T47D (cell line): Measurements from ENCODE around the gene BGN.

Experiments
- DNase-seq, 2 experiments: peaks; one replicate each; pipeline versions ENCODE4 v3.0.0 to v3.0.0-alpha.2; 2011 to 2012; ENCODE audit warnings: low read depth in 1 of 2, low spot score in 1 of 2
- JUND ChIP-seq: IDR thresholded peaks from 2 replicates; pipeline ENCODE4 v1.6.1; 2012; ENCODE audit warnings: low read depth
- in situ Hi-C: cut with HindIII; loops from 2 replicates; pipeline ENCODE4 v1.10.0; 2016; ENCODE audit warnings: low sequenced_read_pairs, low pct_unique_long_range_greater_than_20kb

BGN gene

DNA sequence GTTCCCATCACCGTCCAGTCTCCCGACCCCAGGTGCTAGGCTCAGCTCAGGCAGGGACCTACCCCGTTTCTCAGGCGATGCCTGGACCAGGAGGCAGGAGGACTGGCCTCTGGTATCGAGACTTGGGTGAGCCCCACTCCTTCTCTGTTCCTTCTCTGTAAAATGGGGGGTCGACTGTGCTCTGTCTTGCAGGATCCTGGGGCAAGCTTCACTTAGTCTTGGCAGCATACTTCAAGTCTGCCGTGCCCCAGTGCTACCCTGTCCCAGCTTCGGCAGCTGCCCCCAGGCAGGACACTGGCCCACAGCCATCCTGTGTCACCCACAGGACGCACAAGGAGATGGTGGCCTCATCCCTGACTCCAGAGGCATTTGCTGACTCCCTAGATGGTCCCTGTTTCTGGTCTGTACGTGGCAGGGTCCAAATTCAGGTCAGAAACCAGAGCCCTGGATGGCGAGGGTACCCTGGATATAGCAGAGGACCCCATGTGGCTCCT is 17.4 kb upstream of the BGN start:
- no peak for TF ChIP-seq JUND
- in situ Hi-C loops, result no loop called here
- DNase-seq, result no peak

DNA sequence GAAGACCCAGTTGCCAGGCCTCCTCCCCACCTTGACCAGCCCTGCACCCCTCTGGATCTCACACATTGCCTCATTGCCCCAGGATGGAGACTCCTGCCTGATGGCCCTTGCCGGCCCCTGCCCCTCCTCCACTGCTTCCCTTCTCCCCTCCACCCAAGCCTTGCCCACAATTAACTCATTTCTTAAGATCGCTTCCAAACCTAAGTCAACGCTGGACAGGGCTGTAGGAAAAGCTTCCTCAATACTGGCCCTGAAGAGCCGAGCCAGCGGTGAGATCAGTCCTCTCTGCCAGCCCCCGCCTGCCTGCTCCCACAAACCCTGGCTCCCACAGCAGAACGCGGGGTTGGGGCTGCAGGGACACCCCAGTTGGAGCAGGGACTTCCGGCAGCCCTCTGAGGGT is 16.9 kb upstream of the BGN start:
- no peak for DNase-seq

DNA sequence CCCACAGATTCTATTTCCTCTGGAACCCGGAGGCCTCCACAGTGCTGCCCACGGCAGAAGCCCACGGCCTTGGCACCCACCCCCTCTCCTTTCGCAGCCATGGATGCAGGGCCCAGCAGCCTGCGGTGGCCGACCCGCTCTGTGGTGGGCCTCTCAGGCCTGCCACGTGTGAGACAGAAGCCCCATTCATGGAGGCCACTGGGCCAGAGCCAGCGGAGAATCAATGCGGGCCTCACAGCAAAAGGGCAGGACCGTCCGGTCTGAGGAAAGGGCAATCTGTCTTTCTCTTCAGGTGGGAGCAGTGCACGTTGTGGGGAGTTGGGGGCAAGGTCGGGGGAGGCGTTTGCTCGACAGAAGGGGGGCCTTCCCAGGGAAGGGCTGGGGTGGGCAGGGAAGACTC is 16.0 kb upstream of the BGN start:
- no peak for TF ChIP-seq JUND
- DNase-seq, result no peak
- in situ Hi-C loops, result no loop called here

More for the DNA sequence above, 16.9 kb upstream of the BGN start:
- in situ Hi-C loops, result no loop called here
- TF ChIP-seq JUND, result no peak

DNA sequence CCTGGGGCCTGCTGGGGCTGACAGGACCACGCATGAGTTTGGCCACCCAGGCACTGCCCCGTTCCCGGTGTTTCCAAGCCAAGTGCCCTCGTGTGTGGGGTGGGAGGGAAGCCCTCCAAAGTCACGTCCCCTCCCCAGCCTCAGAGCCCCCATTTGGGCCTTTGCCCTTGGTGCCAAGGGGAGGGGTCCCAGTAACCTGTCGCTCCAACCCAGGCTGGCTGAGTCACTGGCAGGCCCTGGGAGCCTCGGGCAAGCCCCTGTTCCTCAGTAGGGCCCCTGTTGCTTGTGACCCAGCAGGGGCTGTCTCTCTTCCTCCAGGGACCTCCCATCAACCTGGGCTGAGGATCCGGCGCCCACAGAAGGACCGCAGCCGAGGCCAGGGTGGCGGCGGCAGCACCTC is 13.7 kb upstream of the BGN start:
- no peak for DNase-seq
- in situ Hi-C loops, result no loop called here
- TF ChIP-seq JUND, result no peak

DNA sequence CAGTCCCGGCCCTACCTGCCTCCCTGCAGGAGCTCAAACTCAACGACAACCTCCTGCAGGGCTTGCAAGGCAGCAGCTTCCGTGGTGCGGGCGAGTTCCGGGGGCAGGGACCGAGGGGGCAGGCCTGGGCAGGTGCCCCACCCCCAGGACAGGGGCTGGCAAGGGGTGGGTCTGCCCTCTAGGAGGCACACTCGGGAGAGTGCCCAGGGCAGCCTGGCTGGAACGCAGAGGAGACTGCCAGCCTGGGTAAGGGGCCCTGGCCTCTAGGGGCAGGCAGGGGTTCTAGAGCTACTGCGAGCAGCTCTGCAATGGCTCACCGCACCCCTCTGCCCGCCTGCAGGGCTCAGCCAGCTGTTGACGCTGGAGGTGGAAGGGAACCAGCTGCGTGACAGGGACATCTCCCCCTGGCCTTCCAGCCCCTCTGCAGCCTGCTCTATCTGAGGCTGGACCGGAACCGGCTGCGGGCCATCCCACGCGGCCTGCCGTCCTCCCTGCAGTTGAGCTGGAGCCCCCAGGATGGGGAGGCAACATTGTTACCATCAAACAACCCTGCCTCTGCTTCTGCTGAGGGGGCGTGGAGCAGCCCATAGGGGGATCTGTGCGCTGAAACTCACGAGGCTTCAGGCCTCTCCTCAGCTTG is 12.3 kb upstream of the BGN start:
- TF ChIP-seq JUND, result no peak
- DNase-seq, result no peak

DNA sequence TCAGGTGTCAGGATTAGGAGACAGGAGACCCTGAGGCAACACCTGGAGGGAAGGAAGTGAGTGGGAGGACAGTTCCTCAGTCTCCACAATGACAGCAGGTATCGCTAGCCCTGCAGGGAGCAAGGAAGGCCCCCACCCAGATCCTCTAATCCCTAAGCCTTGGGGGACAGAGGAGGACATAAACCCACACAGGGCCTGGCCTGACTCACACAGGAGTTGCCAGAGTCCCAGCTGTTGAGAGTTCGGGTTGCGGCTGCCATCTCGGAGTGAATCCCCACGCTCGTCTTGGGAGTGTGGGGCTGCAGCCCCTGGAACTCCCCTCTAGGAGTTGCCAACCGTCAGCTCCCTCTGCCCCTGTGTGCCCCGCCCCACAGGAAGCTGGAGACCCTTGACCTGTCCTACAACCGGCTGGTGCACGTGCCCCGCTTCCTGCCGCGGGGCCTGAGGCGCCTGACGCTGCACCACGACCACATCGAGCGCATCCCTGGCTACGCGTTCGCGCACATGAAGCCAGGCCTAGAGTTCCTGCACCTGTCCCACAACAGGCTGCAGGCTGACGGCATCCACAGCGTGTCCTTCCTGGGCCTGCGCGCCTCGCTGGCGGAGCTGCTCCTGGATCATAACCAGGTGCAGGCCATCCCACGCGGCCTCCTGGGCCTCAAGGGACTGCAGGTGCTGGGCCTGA is 9.2 kb upstream of the BGN start:
- no peak for TF ChIP-seq JUND
- DNase-seq, result no peak
- in situ Hi-C loops, result no loop called here

More for the DNA sequence above, 12.3 kb upstream of the BGN start:
- in situ Hi-C loops, result no loop called here

DNA sequence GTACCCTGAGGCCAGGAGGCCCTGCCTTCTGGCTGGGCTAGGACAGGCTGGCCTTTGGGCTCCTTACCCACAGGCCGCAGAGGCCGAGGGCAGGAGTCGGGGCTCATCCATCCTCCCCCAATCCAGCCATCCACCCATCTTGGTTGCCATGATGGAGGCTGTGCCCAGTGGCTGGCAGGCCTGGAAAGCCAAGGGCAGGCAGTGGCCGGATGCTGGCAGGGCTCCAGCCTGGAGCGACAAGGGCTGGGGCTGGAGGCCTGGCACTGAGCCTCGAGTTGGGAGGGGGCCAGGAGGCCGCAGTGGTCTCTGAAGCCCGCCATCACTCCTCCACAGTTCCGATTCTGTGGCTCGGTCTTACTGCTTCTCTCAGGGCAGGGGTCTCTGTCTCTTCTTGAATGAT is 8.6 kb upstream of the BGN start:
- in situ Hi-C loops, result no loop called here
- DNase-seq, result no peak
- TF ChIP-seq JUND, result no peak

DNA sequence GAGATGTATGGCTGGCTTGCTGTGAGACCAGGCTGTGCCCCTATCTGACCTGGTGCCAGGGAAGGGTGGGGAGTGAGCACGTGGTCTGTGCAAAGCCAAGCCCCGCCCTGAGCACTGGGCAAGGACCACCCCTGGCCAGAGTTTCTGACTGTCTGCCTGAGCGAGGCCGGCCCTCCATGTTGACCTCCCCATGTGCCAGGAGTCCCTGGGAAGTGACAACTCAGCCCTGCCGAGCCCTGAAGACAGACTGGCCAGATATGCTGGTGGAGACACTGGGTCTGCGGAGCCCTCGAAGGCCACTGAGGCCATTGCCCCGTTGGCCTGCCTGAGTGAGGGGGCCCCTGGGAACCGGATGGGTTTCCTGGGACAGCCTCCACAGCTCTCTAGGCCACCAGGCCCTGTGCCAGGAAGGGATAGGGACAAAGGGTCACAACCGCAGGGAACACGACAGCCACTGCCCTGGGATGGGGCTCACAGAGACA is 7.1 kb upstream of the BGN start:
- in situ Hi-C loops, result no loop called here
- DNase-seq, result no peak
- no peak for TF ChIP-seq JUND

DNA sequence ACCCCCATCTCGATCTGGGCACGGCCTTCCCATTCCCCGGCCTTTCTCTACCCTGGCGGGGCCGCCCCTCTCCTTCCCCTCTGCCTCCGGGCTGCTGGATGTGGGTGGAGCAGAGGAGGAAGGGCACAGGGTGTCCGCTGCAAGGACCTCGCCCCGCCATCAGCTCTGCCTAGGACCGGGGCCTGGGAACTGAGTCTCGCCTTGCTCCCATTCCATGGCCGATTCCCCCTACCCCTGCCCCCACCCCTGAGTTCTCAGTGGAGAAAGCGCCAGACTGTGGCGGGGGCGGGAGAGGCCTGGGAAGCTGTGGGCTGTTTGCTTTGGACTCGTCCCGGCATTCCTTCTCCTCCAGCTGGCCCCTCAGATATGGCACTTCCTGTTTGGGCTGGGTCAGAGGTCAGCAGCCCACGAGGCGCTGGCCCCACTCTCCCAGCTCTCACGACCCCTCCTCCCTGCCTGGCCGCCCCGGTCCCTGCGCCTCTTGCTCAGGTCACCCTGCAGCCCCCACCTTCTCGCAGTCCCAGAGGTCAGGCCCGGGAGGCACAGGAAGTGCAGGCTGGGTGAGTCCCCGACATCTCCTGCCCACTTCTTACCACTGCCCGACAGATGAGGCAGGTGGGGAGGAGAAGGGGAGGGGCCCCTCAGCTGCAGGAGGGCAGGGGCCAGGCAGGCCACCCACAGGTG is 6.4 kb upstream of the BGN start:
- TF ChIP-seq JUND, result no peak
- no peak for DNase-seq

DNA sequence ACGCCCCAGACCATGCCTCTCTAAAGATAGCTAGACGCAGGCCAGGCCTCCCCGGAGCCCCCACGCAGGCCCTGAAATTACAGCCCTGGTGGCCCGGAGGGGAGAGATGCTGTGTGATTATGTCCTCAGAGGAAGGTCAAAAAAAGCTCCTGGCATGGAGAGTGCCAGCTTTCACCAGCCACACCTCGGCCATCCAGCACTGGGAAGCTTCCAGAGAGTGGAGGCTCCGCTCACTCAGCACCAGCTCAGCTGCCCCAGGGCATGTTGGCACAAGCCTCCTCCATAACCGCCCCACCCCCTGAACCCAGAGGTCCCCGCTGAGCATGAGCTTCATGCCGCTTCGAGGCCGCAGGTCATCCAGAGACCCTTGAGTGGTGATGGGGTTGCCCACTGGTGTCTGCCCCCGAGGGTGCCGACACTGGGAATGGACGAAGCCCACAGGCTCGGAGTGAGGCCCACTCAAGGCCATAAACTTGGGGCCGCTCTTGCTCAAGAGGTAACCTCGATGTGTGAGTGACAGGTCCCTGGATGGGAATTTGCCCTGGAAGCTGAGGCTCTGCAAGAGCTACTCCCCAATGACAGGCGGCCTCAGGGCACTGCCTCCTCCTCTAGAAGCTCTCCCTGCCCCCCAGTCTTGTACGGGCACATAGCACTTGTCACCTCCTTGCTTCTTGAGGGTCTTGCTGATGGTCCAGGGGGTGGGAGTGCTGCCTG is 4.4 kb upstream of the BGN start:
- in situ Hi-C loops, result no loop called here
- TF ChIP-seq JUND, result no peak
- no peak for DNase-seq

More for the DNA sequence above, 6.4 kb upstream of the BGN start:
- in situ Hi-C loops, result no loop called here

DNA sequence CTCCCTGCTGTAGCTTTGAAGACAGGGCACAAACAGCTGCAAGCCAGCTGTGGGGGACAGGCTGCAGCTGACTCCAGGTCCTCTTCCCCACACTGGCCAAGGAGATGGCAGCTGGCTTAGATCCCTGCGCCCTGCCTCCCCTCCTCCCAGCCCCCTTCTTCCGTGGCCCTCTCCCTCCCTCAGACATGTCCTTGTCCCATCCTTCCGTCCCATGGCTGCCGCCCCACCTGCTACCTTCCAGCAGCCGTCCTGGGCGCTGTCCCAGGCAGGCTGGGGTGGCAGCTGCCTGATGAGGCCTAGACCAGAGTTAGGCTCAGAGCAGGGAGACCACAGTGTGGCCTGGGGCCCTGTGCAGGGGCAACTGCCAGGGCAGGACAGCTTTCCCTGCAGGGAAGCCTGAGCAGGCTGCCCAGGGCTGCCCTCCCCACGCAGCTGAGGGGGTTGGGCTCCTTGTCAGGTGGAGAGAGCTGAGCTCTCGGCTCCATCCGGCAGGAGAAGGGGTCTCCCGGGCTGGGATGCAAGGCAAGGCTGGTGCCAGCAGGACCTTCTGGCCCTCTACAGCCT is 3.3 kb upstream of the BGN start:
- in situ Hi-C loops, result no loop called here
- no peak for DNase-seq
- no peak for TF ChIP-seq JUND

DNA sequence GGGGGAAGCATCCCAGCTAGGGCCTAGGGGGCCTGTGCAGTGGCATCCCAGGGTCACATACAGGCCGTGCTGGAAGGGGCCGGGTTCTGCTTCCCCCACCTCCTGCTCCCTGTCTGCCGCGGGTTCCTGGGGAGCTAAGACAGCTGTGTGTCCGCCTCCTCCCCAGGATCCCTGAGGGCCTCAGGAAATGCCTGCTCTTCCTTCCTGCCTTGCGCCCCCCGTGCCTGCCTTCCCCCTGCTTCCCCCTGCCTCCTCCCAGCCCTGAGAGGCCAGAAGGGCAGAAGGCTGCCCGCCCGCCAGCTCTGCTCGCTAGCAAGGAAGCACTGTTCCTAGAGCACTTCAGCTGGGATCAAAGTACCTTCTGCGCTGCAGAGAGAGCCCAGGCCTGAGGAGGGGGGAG is 2.9 kb upstream of the BGN start:
- no peak for TF ChIP-seq JUND
- in situ Hi-C loops, result no loop called here
- no peak for DNase-seq

DNA sequence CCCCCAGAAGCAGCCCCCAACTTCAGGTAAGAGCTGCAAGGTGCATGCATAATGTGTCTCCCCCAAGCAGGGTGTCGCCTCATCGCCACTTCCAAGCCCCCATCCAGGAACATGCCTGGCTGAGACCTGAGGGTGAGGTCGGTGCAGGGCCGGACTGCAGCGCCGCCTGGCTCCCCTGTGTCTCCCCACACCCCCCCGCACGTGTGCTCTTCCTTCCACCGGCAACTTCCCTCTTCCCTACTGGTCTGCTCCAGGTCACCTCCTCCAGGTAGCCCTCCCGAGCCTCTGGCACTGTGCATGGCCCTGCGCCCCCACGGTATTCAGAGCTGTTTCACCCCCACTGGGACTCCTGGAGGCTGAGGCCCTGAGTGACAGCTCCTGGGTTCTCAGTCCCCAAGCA is 2.2 kb upstream of the BGN start:
- no peak for DNase-seq
- in situ Hi-C loops, result no loop called here
- no peak for TF ChIP-seq JUND
